SKM-1 (cell line): Measurements from ENCODE around the gene GNAI3.

Experiments
- DNase-seq: peaks from one replicate; lab custom pipeline; 2025; ENCODE audit not compliant: unreplicated experiment; lab: John Stamatoyannopoulos, UW

GNAI3 gene

DNA sequence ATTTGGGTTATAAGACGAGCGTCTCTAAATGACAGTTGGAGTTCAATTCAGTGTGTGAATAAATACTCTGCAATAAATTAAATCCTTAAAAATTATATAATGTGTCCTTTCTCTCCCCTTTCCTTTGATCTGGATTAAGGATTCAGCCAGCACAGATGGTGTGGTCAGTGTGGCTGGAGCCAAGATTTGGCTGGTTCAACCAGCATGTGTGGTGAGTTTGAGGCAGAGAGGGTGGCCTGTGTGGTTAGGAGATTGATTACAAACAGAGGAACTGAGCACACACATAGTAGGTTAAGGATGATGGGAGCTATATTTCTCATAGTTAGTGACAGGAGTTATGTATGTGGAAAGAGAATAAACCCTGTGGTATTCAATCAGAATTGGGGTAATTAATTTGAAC is 24.7 kb upstream of the GNAI3 start:
- no peak for DNase-seq

DNA sequence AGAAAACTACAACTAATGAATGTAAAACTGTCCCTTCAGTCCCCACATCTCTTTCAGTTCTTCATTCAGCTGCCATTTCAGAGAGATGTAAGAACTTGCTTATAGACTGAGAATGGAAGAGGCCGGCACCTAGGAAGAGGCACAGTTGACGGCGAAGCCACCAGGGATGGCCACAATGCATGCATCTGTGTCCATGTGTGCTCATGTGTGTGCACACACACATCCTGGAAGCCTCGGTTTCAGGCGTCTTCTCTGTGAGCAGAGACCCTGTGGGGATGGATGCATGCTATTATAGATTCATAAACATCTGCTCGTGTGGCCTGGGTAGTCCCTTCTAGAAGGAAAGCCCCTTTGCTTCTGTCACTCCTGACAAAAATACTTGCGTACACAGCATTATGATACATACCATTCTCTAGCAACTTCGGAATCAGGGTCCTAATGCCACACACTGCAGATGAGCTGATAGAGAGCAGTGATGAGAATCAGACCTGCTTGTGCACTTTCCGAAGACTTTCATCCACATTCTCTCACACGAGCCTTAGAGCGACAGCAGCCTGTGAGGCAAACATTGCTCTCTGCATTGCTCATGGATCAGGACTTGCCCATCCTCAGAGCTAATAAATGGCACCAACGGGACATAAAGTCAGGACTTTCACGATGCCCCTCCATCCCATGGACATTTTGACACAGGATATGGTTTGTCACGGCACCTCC is 21.2 kb upstream of the GNAI3 start:
- DNase-seq, result no peak

DNA sequence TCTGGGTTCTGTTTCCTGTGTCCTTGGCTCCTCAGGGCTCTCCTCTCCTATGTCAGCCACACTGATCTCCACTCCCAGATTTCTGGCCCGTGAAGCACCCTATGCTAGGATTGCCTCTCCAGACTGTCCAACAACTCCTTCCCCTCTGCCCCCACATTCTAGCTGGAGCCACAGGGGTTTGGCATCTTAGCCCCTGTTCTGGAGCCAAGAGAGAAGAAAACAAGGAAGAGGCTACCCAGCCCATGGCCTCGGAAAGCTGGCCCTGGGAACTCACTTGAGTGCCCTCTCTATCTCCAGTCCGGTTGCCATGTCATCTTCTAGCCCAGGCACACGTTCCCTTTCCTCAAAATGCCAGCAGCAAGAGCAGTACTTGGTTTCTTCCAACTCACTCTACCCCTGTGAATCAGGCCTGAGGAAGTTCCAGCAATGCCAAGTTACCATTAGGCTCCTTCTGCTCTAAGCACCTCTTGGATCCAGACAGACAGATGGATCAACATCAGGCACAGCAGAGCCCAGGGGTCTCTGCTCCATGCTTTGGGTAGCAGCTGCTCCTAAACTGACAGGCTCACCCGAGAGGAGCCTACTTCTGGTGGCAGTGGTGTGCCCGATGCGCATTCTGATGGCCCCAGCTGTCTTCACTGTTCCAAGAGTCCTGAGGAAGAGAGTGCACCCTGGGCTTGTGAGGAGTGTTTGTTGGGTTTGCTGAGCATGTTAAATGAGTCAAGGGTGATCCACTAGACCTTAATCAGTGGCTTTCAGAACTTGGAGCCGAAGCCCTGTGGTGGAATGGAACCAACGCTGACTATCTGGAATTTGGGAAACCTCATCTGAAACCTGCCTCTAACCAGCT is 20.3 kb upstream of the GNAI3 start:
- DNase-seq, result no peak

GRCh38 chr1:109528712-109529111 is 19.7 kb upstream of the GNAI3 start:
- DNase-seq, result no peak

- DNase-seq, result no peak
These were observed 18.4 kb upstream of the GNAI3 start for GRCh38 chr1:109529881-109530456.

DNA sequence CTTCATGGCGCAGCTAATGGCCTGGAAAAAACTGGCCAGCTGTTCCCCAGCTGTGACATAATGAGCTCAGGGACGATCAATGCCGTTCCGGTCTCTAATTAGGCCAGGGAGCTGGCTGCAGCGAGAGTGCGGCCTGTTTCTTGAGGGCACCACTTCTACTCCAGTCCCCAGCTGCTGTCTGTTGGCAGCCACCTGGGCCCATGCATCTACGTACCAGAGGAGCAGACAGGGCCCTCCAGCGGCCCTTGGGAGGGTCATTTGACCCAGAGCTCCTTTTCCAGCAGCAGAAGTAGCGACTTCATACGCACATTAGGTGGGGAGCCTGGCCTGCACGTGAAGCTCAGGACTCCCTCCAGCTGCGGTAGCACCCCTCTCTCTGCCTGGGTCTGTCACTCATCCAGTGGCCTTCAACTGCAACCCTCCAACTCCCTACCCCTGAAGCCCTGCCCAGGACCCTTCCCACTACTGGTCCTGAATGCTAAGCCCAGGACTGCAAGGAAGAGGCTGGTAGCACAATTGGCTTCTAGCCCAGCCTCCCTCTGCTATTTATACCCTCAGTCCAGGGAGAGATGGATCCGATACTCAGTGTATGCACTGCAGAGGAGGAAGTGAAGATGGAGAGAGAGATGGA is 17.8 kb upstream of the GNAI3 start:
- no peak for DNase-seq

- no peak for DNase-seq
These were observed 17.0 kb upstream of the GNAI3 start for GRCh38 chr1:109531380-109531779.

DNA sequence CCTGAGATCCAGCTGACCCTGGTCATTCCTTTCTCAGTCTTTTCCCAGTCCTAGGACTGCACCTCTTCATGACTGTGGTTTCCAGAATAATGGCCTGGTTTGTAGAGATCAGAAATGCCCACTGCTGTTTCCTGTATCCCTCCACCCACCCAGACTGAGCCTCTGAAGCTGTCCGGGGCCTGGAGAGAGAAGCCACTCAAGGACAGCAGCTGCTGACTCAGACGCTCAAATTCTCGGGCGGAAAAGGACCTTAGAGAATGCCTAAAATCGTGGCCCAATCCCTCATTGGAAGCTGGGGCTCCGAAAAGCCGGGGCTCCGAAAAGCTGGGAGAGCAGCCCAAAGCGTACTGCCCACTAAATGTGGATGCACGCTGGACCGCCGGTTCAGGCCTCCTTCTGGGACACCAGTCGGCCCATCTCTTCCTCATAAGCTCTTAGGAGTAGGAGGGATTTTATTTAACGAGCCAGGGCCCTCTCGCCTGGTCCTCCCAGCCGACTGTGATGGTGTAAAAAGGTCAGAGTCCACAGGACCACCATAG is 16.5 kb upstream of the GNAI3 start:
- DNase-seq, result no peak

DNA sequence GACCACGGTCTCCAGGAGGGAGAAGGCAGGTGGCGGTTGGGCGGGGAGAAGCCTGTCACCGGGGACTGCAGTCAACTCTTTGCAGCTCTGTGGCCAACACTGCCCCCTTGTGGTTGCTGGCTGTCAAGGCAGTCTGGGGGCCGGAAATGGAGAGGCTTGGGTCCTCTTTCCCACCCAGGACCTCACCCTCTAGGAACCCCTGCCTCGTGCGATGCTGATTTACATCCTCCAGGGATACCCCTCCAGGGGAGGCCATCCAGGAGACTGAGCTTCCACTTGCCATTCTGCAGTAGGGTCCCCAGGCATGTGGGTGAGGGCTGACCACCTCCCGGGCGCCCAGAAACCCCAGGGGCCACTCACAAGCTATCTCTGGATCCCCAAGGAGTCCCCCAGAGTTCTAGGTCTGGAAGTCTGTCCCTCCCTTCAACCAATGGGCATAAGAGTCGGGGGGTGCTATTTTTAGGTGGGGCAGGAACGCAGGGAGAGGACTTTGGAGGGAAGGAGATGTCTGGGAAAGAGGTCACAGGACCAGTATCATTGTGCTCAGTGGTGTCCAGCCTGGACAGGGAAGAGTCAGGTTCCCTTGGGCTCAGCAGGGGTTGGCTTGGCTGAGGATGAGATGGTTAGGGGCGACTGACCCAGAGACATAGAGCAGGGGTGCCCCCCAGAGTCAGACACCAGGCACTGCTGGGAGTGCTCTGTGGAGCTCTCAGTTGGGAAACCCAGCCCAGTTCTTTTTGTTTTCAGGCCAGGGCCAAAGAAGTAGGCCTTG is 15.9 kb upstream of the GNAI3 start:
- peak; percentile 40 for DNase-seq

DNA sequence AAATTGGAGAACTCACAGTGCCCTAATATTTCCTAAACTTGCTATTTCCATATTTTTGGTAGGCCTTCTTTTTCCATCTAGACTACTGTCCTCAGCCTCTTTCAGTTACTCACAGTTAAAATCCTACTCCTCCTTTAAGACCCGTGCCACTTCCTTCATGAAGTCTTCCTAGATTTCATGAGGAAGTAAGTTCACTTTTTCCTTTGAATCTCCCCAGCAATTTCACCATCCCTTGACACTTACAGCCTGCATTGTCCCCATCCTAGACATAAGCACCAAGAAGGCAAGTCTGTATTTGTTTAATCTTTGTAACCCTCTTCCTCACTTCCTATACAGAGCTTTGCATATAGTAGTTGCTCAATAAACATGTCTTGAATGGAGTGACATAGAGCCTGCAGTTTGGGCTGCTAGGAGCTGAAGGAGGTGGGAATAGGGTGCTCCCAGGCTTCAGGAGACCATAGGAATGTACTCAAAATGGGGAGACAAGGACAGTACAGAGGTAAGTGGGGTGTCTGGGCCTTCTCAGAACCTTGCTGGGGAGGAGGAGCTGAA is 14.0 kb upstream of the GNAI3 start:
- DNase-seq, result no peak

GRCh38 chr1:109535481-109535880 is 12.9 kb upstream of the GNAI3 start:
- DNase-seq, result no peak

DNA sequence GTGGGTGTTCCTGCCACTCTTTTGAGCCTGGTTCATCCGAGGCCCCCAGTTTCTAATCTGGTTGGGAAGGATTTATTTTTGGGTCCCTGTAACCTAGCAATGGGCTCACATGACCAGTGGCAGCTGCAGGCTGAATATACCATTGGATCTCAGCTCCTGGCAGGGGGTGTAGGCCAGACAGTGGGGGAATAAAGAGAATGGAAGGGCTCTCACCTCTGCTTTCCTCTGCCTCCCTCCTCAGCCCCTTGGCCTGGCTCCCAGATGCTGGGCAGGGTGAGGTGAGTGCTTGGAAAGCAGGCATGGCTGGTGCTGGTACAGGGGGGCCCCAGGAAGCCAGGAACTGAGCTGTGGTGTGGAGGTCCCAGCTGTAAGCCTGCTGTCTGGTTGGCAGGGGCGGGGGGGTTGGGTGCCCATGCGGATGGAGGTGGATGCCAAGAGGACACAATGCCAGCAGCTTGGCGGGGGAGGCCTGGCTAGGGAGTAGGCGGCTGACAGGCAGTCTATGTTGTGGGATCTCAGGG is 12.4 kb upstream of the GNAI3 start:
- DNase-seq, result no peak

DNA sequence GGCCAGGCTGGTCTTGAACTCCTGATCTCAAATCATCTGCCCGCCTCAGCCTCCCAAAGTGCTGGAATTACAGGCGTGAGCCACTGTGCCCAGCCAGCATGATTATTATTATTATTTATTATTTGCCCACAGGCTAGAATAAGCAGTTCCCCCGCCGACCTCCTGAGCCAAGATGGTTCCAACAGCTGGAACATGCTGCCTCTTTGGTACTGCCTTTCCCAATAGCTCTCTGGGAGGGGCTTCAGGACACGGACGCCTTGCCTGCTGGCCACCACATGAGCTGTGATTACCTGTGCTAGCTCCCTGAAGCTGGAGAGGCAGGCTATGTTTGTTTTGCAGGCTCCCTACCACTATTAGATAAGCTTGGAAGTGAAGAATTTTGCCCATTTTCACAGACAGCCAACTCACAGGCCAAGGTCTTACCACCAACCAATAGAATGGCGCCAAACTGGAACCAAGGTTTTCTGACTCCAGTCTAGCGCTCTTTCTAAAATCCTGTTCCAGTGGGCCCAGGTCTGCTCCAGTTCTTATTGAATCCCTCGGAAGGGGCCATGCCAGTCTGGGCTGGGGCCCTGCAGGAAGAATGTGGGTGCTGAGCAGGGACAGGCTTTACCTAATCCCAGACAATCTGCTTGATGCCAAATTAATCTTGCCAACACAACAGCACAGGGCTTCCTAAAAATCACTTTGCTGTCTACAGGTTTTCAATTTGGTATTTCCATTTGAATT is 10.8 kb upstream of the GNAI3 start:
- DNase-seq, result no peak

DNA sequence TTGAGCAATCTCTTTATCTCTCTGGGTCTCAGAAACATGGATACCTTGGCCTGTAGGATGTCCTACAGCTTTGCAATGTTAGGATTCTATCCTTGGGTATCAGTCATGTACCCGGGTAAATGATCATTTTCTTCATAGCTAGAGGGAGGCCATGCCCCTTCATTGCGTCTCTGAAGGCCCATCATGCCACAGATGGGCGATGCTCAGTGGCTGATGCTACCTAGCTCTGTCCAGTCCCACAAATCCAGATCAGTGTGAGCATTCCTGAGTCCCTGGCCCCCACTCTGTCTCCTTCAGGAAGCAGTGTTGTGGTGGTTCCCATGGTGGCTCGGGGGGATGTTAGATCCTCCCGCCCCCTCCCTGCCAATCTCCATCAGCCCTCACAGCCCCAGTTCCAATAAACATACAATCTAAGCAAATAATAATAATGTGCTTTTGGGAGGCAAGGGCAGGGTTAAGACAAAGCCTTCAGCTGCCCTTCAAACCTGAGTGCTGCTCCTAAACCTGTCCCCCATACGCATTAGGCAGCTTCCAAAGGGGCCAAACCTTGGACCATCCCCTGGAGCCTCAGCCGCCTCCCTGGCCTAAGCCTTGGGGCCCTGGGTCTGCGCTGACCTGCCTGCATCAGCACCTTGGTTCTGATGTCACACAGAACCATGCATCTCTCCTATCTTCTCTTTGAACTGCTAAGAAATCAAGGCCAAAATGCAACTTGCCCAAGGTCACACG is 9.4 kb upstream of the GNAI3 start:
- no peak for DNase-seq

GRCh38 chr1:109539676-109540075 is 8.7 kb upstream of the GNAI3 start, which contains the start of gene GPR61:
TSS of gene GPR61 (plus strand) at chr1:109539872. CDS start at chr1:109543023, 3,151 bp downstream.
- DNase-seq, result no peak

- no peak for DNase-seq
These were observed 7.3 kb upstream of the GNAI3 start for GRCh38 chr1:109541102-109541501.

GRCh38 chr1:109542657-109543056 is 5.8 kb upstream of the GNAI3 start:
- DNase-seq, result no peak

- DNase-seq, result no peak
These were observed 5.0 kb upstream of the GNAI3 start for GRCh38 chr1:109543283-109543987.
